ENCODE measurements around the gene UMPS.
"Not testable (repeated sequence)": the region's sequence is repeated elsewhere in the genome, so short reads cannot be mapped to it uniquely, and the experiment has no call there.

The UMPS gene

GRCh38 chr3:124780356-124780755, 50.1 kb downstream of the UMPS start:
- no peak for TF ChIP-seq CTCF (IDR thresholded peaks at IDR 0.05; ENCODE audit: low read depth, low read length)

GRCh38 chr3:124780761-124781475, 50.7 kb downstream of the UMPS start:
- DNase-seq (ENCODE audit: extremely low read depth, low read depth): no peak
- no peak for TF ChIP-seq CTCF (IDR thresholded peaks at IDR 0.05; ENCODE audit: low read depth, low read length)

More at GRCh38 chr3:124780356-124780755, 50.1 kb downstream of the UMPS start:
- DNase-seq (ENCODE audit: extremely low read depth, low read depth): peak; percentile 72

- DNase-seq (ENCODE audit: extremely low read depth, low read depth): no peak
- no peak for TF ChIP-seq CTCF (IDR thresholded peaks at IDR 0.05; ENCODE audit: low read depth, low read length)
Observed at GRCh38 chr3:124781476-124782376, 51.5 kb downstream of the UMPS start.

GRCh38 chr3:124782377-124782712, 52.1 kb downstream of the UMPS start:
- DNase-seq (ENCODE audit: extremely low read depth, low read depth): not testable (repeated sequence)

- TF ChIP-seq CTCF (IDR thresholded peaks at IDR 0.05; ENCODE audit: low read depth, low read length): no peak
- DNase-seq (ENCODE audit: extremely low read depth, low read depth): no peak
Observed at GRCh38 chr3:124783696-124784095, 53.4 kb downstream of the UMPS start.

- TF ChIP-seq CTCF (IDR thresholded peaks at IDR 0.05; ENCODE audit: low read depth, low read length): no peak
- DNase-seq (ENCODE audit: extremely low read depth, low read depth): no peak
Observed at GRCh38 chr3:124784686-124785382, 54.6 kb downstream of the UMPS start.

GRCh38 chr3:124785973-124786372, 55.7 kb downstream of the UMPS start:
- TF ChIP-seq CTCF (IDR thresholded peaks at IDR 0.05; ENCODE audit: low read depth, low read length): no peak
- no peak for DNase-seq (ENCODE audit: extremely low read depth, low read depth)
